Keratinocyte (primary cell): ENCODE results near the gene NCKAP5. TPM values are rescaled to one million over a fixed set of nuclear protein-coding genes. Genes with fewer than 3 reads are reported as not detected.

Experiments
- DNase-seq: peaks from one replicate; pipeline ENCODE4 v3.0.0-alpha.2; 2011; ENCODE audit warnings: low read depth, missing footprints, low spot score
- FAIRE-seq: peaks from 2 replicates; lab custom pipeline; 2011; peaks lifted over from hg19 to GRCh38; lab: Jason Lieb, UNC
- H2AFZ ChIP-seq: 2 replicates; pipeline ENCODE4 v1.6.0; 2012; ENCODE audit warnings: low read length, control low read depth, inconsistent platforms; ENCODE audit not compliant: control insufficient read depth
- H3K27ac ChIP-seq: 2 replicates; pipeline ENCODE4 v1.5.1; 2011; ENCODE audit warnings: low read length; ENCODE audit not compliant: control insufficient read depth, insufficient read depth
- H3K27me3 ChIP-seq: 3 replicates; pipeline ENCODE4 v1.6.0; 2011; ENCODE audit warnings: low read length; ENCODE audit not compliant: control insufficient read depth, insufficient read depth; ENCODE audit errors: extremely low read depth
- H3K36me3 ChIP-seq, 2 experiments: 2 replicates in 1 of 2; 3 replicates in 1 of 2; pipeline ENCODE4 v1.5.1; 2011; ENCODE audit warnings: low read length in 2 of 2, mild to moderate bottlenecking in 1 of 2; ENCODE audit not compliant: control insufficient read depth in 2 of 2, insufficient read depth in 2 of 2; ENCODE audit errors: extremely low read depth in 1 of 2
- H3K4me1 ChIP-seq: 3 replicates; pipeline ENCODE4 v1.5.1; 2011; ENCODE audit warnings: low read length; ENCODE audit not compliant: control insufficient read depth, insufficient read depth; ENCODE audit errors: extremely low read depth
- H3K4me2 ChIP-seq: 3 replicates; pipeline ENCODE4 v1.6.0; 2011; ENCODE audit warnings: low read depth, low read length; ENCODE audit not compliant: control insufficient read depth, insufficient read depth; ENCODE audit errors: extremely low read depth
- H3K4me3 ChIP-seq, 3 experiments: fragments of 200-600 bp in 1 of 3; sonication (generic) in 1 of 3; 2 replicates in 2 of 3; 3 replicates in 1 of 3; pipeline ENCODE4 v1.5.1; 2011 to 2016; ENCODE audit warnings: low read length in 3 of 3, mild to moderate bottlenecking in 3 of 3, control low read depth in 2 of 3, inconsistent platforms in 1 of 3, low read depth in 1 of 3, mixed read lengths in 1 of 3, mixed run types in 1 of 3, moderate library complexity in 1 of 3; ENCODE audit not compliant: control insufficient read depth in 2 of 3, insufficient read depth in 2 of 3; ENCODE audit errors: extremely low read depth in 1 of 3
- H3K79me2 ChIP-seq: 2 replicates; pipeline ENCODE4 v1.6.0; 2012; ENCODE audit warnings: low read length; ENCODE audit not compliant: control insufficient read depth, insufficient read depth
- H3K9ac ChIP-seq: 3 replicates; pipeline ENCODE4 v1.6.0; 2011; ENCODE audit warnings: low read length; ENCODE audit not compliant: control insufficient read depth, insufficient read depth; ENCODE audit errors: extremely low read depth
- H3K9me1 ChIP-seq: 3 replicates; pipeline ENCODE4 v1.6.0; 2011; ENCODE audit warnings: low read length; ENCODE audit not compliant: control insufficient read depth, insufficient read depth; ENCODE audit errors: extremely low read depth
- H3K9me3 ChIP-seq: 2 replicates; pipeline ENCODE4 v1.5.1; 2012; ENCODE audit warnings: low read depth, low read length; ENCODE audit not compliant: control insufficient read depth
- H4K20me1 ChIP-seq: 3 replicates; pipeline ENCODE4 v1.6.0; 2011; ENCODE audit warnings: low read length; ENCODE audit not compliant: control insufficient read depth, insufficient read depth; ENCODE audit errors: extremely low read depth
- EZH2 ChIP-seq: IDR thresholded peaks from one replicate; pipeline ENCODE4 v1.6.1; 2012; ENCODE audit warnings: inconsistent platforms, mild to moderate bottlenecking, low read length, moderate library complexity
- dilution Hi-C: fragments of 300-500 bp; cut with MboI; formaldehyde crosslinking; loops from one replicate; pipeline ENCODE4 v1.7.0; 2020; ENCODE audit warnings: low sequenced_read_pairs; ENCODE audit not compliant: extremely low pct_ligation_motif_present
- polyA plus RNA-seq, 5 experiments: library from polyadenylated mRNA; depleted of rRNA in 3 of 5; stranded (reverse) in 3 of 5; stranded (forward) in 1 of 5; unstranded in 1 of 5; fragments of >200 nt; gene quantifications; 1 replicate in 1 of 5; 2 replicates in 3 of 5; 3 replicates in 1 of 5; pipeline versions ENCODE4 v1.2.1 to v1.2.3, GENCODE V29; 2011 to 2012; ENCODE audit warnings: missing spikeins in 2 of 5, low read depth in 1 of 5, low replicate concordance in 1 of 5
- TF ChIP-seq, protein P1 (sequence below), 3 experiments: IDR thresholded peaks in 1 of 3; conservative IDR thresholded peaks in 1 of 3; optimal IDR thresholded peaks in 1 of 3; 2 replicates in 2 of 3; 3 replicates in 1 of 3; pipeline versions ENCODE3 to v1.5.1; 2011; ENCODE audit warnings: low read length in 3 of 3, mild to moderate bottlenecking in 3 of 3, moderate library complexity in 2 of 3, control low read depth in 1 of 3, inconsistent platforms in 1 of 3; ENCODE audit not compliant: insufficient read depth in 2 of 3; ENCODE audit errors: extremely low read depth in 1 of 3

Gene NCKAP5
- polyA plus RNA-seq, 1 donor (not counting 4 experiments of a cell fraction or from before 2014, with no cell fraction given), result 3.6 TPM

DNA sequence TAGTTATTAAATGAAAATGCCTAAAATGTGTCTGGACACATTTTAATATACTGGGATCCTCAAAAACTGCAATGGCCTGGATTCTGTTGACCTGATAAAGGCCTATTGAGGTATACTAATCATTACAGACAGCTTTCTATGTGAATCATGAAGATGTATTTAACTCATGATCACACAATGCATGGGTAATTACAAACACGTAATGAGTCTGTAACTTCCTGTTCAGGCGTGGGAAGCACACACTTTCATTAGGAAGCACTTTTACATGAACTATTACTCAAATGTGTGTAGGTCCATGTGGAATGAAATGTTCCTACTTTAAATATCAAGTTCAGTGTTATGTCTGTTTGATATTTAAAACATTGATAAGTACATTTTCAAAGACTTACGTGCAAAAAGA lies 108.7 kb downstream of the NCKAP5 start:
- H2AFZ ChIP-seq, result no peak overlapping the region
- no peaks in the 10 kb centered on the region for H3K27me3 ChIP-seq
- H3K4me2 ChIP-seq, result no peak overlapping the region
- no peaks in the 10 kb centered on the region for H3K9me3 ChIP-seq
- no peaks in the 10 kb centered on the region for H3K36me3 ChIP-seq
- H3K4me1 ChIP-seq, result peaks cover 5% of the 10 kb centered on the region
- no peaks in the 10 kb centered on the region for H4K20me1 ChIP-seq
- no peaks in the 10 kb centered on the region for H3K9me1 ChIP-seq
- no peak overlapping the region for H3K9ac ChIP-seq
- no peak overlapping the region for H3K4me3 ChIP-seq
- DNase-seq (no peak), FAIRE-seq (no peak)
- no peaks in the 10 kb centered on the region for H3K79me2 ChIP-seq
- dilution Hi-C loops, result no loop called here
- no peak for TF ChIP-seq EZH2
- TF ChIP-seq, protein P1, sequence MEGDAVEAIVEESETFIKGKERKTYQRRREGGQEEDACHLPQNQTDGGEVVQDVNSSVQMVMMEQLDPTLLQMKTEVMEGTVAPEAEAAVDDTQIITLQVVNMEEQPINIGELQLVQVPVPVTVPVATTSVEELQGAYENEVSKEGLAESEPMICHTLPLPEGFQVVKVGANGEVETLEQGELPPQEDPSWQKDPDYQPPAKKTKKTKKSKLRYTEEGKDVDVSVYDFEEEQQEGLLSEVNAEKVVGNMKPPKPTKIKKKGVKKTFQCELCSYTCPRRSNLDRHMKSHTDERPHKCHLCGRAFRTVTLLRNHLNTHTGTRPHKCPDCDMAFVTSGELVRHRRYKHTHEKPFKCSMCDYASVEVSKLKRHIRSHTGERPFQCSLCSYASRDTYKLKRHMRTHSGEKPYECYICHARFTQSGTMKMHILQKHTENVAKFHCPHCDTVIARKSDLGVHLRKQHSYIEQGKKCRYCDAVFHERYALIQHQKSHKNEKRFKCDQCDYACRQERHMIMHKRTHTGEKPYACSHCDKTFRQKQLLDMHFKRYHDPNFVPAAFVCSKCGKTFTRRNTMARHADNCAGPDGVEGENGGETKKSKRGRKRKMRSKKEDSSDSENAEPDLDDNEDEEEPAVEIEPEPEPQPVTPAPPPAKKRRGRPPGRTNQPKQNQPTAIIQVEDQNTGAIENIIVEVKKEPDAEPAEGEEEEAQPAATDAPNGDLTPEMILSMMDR (optimal IDR thresholded peaks at IDR 0.05 in 1 of 3, IDR thresholded peaks at IDR 0.05 in 1 of 3, conservative IDR thresholded peaks at IDR 0.05 in 1 of 3; ENCODE audit: extremely low read depth in 1 of 3, insufficient read depth in 2 of 3, low read length in 3 of 3), result no peak
- H3K27ac ChIP-seq, result peak overlapping the region; percentile 62

DNA sequence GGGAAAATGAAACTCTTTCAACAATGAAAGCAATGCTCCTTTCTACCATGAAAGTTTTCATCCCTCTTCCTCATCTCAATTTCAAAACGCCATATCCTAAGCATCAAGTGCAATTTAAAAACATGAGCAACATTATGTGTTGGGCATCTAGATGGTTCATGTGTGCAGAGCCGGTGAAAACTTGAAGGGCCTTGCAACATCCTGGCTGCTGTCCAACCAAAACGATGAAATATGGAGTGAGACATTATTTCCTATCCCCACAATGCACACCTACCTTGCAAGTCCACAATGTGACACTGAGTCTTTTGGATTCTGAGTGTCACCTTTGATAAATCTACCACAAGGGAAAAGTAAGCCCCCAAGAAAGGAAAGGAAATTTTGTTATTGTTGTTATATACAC lies 110.0 kb downstream of the NCKAP5 start:
- H3K4me2 ChIP-seq, result no peak overlapping the region
- no peaks in the 10 kb centered on the region for H3K79me2 ChIP-seq
- DNase-seq, result no peak
- dilution Hi-C loops, result no loop called here
- no peaks in the 10 kb centered on the region for H4K20me1 ChIP-seq
- H2AFZ ChIP-seq, result no peak overlapping the region
- FAIRE-seq, result peak; percentile 81
- H3K4me1 ChIP-seq, result peaks cover 5% of the 10 kb centered on the region
- H3K9me1 ChIP-seq, result no peaks in the 10 kb centered on the region
- TF ChIP-seq, protein P1 (optimal IDR thresholded peaks at IDR 0.05 in 1 of 3, IDR thresholded peaks at IDR 0.05 in 1 of 3, conservative IDR thresholded peaks at IDR 0.05 in 1 of 3; ENCODE audit: extremely low read depth in 1 of 3, insufficient read depth in 2 of 3, low read length in 3 of 3), result no peak
- TF ChIP-seq EZH2, result no peak
- H3K36me3 ChIP-seq, result no peaks in the 10 kb centered on the region
- H3K9me3 ChIP-seq, result no peaks in the 10 kb centered on the region
- H3K27me3 ChIP-seq, result no peaks in the 10 kb centered on the region
- H3K27ac ChIP-seq, result peak overlapping the region; percentile 62
- H3K4me3 ChIP-seq, result no peak overlapping the region
- no peak overlapping the region for H3K9ac ChIP-seq
